Endothelial cell of hepatic sinusoid (primary cell): ENCODE data around the gene RNASE12.
"Not testable (repeated sequence)": the region's sequence is repeated elsewhere in the genome, so short reads cannot be mapped to it uniquely, and the experiment has no call there.

Experiments used
- in situ Hi-C: cut with HindIII; loops from 2 replicates; pipeline ENCODE4 v1.10.0; 2017; ENCODE audit warnings: low sequenced_read_pairs

The RNASE12 gene

GRCh38 chr14:20614038-20614840 is 23.1 kb upstream of the RNASE12 start:
- in situ Hi-C loops: no loop called here

- in situ Hi-C loops: no loop called here
Measured at GRCh38 chr14:20613094-20614037, 22.2 kb upstream of the RNASE12 start.

GRCh38 chr14:20612403-20612802 is 21.2 kb upstream of the RNASE12 start:
- in situ Hi-C loops: no loop called here

GRCh38 chr14:20611277-20611676 is 20.1 kb upstream of the RNASE12 start:
- in situ Hi-C loops: no loop called here

- in situ Hi-C loops: no loop called here
Measured at GRCh38 chr14:20610002-20610765, 19.0 kb upstream of the RNASE12 start.

GRCh38 chr14:20609215-20610001 is 18.2 kb upstream of the RNASE12 start:
- in situ Hi-C loops: no loop called here

GRCh38 chr14:20608383-20609110 is 17.4 kb upstream of the RNASE12 start:
- in situ Hi-C loops: no loop called here

- in situ Hi-C loops: no loop called here
Measured at GRCh38 chr14:20607617-20608016, 16.4 kb upstream of the RNASE12 start.

- in situ Hi-C loops: no loop called here
Measured at GRCh38 chr14:20606902-20607242, 15.7 kb upstream of the RNASE12 start.

- in situ Hi-C loops: no loop called here
Measured at GRCh38 chr14:20606190-20606901, 15.2 kb upstream of the RNASE12 start.

- in situ Hi-C loops: no loop called here
Measured at GRCh38 chr14:20603813-20604690, 12.9 kb upstream of the RNASE12 start.

- in situ Hi-C loops: no loop called here
Measured at GRCh38 chr14:20602583-20602982, 11.4 kb upstream of the RNASE12 start.

- in situ Hi-C loops: no loop called here
Measured at GRCh38 chr14:20601522-20601921, 10.3 kb upstream of the RNASE12 start.

- in situ Hi-C loops: no loop called here
Measured at GRCh38 chr14:20597108-20597507, 5.9 kb upstream of the RNASE12 start.

- in situ Hi-C loops: not testable (repeated sequence)
Measured at GRCh38 chr14:20595726-20596125, 4.5 kb upstream of the RNASE12 start.

GRCh38 chr14:20592574-20592973 is 1.4 kb upstream of the RNASE12 start:
- in situ Hi-C loops: no loop called here

- in situ Hi-C loops: no loop called here
Measured at GRCh38 chr14:20587489-20588154, 3.6 kb downstream of the RNASE12 start, which contains the start of gene RNASE11. RNASE11 (minus strand) TSS chr14:20588001.

- in situ Hi-C loops: no loop called here
Measured at GRCh38 chr14:20583908-20584307, 7.3 kb downstream of the RNASE12 start.
